GM23248 (cell line): ENCODE measurements around the gene LLPH.

Experiments used
- EZH2 ChIP-seq: fragments of 200-600 bp; sonication (generic); IDR thresholded peaks from 2 replicates; pipeline ENCODE4 v1.6.1; 2018; ENCODE audit warnings: antibody characterized with exemption, mild to moderate bottlenecking; ENCODE audit not compliant: insufficient read depth, poor library complexity, severe bottlenecking
- EZH2phosphoT487 ChIP-seq: fragments of 200-600 bp; sonication (generic); IDR thresholded peaks from 2 replicates; pipeline ENCODE4 v1.6.1; 2018; ENCODE audit warnings: antibody characterized with exemption, moderate library complexity, mild to moderate bottlenecking, low read depth; ENCODE audit not compliant: insufficient read depth

- TF ChIP-seq EZH2 (no peak), EZH2phosphoT487 (no peak)
Observed at GRCh38 chr12:66143868-66144267, 13.3 kb upstream of the LLPH start.
